T47D (cell line): ENCODE data around the gene TCF7.

Experiments
- DNase-seq, 2 experiments: peaks; one replicate each; pipeline versions ENCODE4 v3.0.0 to v3.0.0-alpha.2; 2011 to 2012; ENCODE audit warnings: low read depth in 1 of 2, low spot score in 1 of 2
- JUND ChIP-seq: IDR thresholded peaks from 2 replicates; pipeline ENCODE4 v1.6.1; 2012; ENCODE audit warnings: low read depth
- in situ Hi-C: cut with HindIII; loops from 2 replicates; pipeline ENCODE4 v1.10.0; 2016; ENCODE audit warnings: low sequenced_read_pairs, low pct_unique_long_range_greater_than_20kb

Gene TCF7

DNA sequence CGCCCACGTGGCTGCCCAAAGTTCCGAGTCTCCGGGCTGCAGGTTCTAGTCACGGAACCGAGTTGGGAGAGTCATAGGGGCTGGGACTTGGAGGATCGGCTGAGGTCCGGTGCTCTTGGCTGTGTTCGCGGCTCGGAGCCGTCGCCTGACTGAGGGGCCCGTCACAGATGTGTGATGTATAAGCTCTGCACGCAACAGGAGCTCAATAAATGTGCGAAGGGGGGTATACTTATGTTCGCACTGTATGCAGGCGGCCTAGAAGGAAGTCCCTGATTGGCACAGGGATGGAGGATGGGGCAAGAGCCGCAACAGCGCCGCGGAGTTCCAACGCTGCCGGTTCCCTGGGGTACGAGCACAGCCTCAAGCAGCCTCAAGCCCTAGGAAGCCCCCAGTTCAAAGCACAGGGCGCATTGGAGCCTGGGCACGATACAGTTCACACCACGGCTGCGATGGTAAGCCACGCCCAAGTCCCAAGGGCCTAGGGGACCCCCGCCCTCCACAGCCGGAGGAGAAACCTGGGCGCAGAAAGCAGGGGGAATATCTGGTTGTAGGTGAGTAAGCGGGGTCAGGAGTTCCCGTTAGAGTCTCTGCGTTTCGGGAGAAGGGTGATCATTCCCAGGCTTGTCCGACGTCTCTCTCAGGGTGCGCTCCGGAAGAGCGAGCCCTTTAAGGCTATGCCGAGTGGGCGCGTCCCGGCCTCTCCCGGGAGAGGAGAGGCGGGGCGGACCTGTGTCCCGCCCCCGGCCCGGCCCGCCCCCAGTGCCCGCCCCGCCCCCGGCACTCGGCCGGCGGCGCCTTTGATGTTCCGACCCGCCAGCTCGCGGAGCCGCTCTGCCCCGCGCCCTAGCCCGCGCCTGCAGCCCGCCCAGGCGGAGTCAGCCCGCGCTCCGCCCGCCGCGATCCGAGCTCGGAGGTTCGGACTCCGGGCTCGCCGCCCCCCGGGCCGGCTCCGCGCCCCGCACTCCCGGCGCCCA, at the start of gene TCF7:
TSS of gene TCF7 (plus strand) at position 780 of the 974 bp plus-strand sequence. CDS start 226 bp downstream, outside the sequence.
- in situ Hi-C loops, result no loop called here
- peak; percentile 89 to 97 for DNase-seq
- no peak for TF ChIP-seq JUND

- TF ChIP-seq JUND, result no peak
- DNase-seq, result no peak
- in situ Hi-C loops, result no loop called here
Measured at GRCh38 chr5:134069553-134069952, 44.9 kb upstream of the TCF7 start.

DNA sequence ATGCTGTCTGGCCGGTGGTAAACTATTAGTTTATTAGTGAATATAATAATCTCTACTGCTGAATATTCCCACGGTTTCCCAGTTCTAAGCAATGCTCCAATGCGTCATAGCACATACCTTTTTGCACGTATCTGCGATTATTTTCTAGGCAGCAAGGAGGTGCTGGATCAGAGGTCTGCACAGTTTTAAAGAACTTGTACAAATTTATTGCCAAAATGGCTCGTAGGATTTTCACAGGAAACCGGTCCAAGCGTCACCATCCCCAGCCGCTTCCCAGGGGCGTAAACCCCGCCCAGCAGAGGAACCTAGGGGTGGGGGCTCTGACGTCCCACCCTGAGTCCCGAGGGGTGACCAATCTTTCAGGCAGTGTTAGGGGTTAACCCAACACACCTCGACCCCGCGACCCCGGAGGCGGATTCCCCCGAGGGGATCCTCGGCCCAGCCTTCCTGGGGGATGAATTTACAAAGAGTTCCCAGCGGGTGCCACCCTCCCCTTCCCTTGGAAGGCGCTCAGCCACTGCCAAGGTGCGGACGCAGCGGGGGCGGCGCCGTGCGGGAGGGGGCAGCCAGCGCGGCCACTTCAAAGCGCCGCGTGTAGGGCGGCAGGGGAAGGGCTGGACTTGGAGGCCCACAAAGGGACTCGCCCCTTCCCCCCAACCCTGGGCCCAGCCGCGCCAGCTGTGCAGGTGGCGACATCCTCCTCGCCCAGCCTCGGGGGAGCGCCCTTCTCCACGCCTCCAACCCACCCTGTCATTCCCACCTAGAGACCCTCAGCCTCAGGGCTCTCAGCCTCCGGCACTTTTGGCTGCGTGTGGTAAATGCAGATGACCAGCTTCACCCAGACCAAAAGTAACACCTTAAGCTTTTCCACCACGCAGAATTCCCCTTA, 43.5 kb upstream of the TCF7 start:
- no peak for TF ChIP-seq JUND
- in situ Hi-C loops, result no loop called here
- DNase-seq, result no peak

GRCh38 chr5:134071614-134072207, 42.8 kb upstream of the TCF7 start:
- in situ Hi-C loops, result no loop called here
- no peak for TF ChIP-seq JUND
- DNase-seq, result no peak

GRCh38 chr5:134072471-134073210, 41.8 kb upstream of the TCF7 start:
- TF ChIP-seq JUND, result no peak
- no peak for DNase-seq
- in situ Hi-C loops, result no loop called here

- DNase-seq, result peak in 1 of 2 experiments; percentile 18
- no peak for TF ChIP-seq JUND
- in situ Hi-C loops, result no loop called here
Measured at GRCh38 chr5:134073404-134073803, 41.1 kb upstream of the TCF7 start.

- TF ChIP-seq JUND, result no peak
- in situ Hi-C loops, result no loop called here
- DNase-seq, result no peak
Measured at GRCh38 chr5:134075102-134075501, 39.4 kb upstream of the TCF7 start.

DNA sequence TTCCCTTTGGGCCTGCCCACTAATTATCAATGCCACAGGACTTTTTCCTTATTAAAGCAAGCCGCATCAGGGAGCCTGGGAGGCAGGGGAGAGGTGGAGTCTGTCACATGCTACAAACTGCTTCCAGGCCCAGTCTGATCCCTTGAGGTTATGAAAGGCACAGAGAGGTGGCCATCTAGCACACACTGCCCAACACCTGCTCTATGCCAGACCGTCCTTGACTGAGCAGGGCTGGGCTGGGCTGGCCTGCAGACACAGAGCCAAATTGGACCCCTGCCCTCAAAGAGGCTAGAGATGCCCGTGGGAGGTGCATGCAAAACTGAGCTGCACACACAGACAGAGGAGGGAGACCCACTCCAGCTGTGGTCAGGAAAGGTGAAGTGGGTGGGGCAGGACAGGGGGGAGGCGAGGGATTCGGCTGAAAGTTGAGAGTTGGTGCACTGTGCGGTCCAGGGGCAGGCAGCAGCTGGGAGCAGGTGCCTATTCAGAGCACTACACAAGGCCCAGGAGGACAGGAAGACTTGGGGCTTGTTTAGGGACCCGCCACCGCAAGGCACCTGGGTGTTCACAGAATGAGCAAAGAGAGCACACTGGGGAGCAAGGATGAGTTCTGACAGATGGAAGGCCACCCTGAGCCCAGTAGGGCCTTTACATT, 36.4 kb upstream of the TCF7 start:
- TF ChIP-seq JUND, result no peak
- in situ Hi-C loops, result no loop called here
- DNase-seq, result no peak

GRCh38 chr5:134079748-134080581, 34.5 kb upstream of the TCF7 start:
- no peak for DNase-seq
- in situ Hi-C loops, result no loop called here
- TF ChIP-seq JUND, result no peak

DNA sequence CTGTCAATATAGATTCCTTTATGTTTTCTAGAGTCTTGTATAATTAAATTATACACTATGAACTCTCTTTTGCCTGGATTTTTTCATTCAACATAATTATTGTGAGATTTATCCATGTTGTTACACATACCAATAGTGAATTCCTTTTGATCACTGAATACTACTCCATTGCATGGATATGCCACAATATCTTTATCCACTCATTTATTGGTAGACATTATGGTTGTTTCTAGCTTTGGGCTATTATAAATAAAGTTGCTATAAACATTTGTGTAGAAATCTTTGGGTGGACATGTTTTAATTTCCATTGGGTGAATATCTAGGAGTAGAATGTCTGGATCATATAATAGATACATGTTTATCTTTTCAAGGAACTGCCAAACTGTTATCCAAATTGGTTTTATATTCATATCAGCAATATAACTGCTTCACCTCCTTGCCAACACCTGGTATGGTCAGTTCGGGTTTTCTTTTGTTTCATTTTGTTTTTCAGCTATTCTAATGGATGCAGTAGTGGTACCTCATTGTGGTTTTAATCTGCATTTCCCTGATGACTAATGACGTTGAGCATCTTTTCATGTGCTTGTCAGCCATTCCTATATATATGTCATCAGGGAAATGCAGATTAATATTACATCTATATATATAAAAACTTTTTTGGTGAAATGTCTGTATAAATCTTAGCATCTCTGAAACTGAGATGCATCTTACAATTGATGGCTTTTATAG, 32.1 kb upstream of the TCF7 start:
- in situ Hi-C loops, result no loop called here
- DNase-seq, result no peak
- no peak for TF ChIP-seq JUND

DNA sequence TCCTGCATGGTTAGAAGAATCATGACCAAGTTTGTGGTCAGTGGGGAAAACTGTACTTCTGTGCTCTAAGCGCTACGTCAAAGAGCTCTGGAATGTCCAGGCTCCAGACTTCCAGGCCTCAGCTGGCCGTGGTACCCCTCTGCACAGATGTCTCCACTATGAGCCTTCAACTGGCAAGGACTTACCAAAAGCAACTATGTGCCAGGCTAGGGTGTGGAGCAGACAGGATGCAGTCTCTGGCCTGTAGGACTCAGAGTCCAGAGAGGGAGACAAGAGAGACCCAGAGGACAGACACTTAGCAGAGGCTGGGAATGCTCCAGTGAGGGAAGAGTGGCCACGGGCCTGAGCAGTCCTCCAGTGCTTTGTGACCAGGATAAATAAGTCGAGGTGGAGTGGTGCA, 31.0 kb upstream of the TCF7 start:
- TF ChIP-seq JUND, result no peak
- in situ Hi-C loops, result no loop called here
- DNase-seq, result no peak
